Activated naive CD4-positive, alpha-beta T cell (primary cell): ENCODE measurements around the gene OBP2B.
"Not testable (repeated sequence)": the region's sequence is repeated elsewhere in the genome, so short reads cannot be mapped to it uniquely, and the experiment has no call there.

Experiments
- DNase-seq, 4 experiments: peaks; one replicate each; lab custom pipeline; 2025; lab: John Stamatoyannopoulos, UW

OBP2B gene

GRCh38 chr9:133201424-133202144 is 7.5 kb downstream of the OBP2B start:
- no peak for DNase-seq

DNA sequence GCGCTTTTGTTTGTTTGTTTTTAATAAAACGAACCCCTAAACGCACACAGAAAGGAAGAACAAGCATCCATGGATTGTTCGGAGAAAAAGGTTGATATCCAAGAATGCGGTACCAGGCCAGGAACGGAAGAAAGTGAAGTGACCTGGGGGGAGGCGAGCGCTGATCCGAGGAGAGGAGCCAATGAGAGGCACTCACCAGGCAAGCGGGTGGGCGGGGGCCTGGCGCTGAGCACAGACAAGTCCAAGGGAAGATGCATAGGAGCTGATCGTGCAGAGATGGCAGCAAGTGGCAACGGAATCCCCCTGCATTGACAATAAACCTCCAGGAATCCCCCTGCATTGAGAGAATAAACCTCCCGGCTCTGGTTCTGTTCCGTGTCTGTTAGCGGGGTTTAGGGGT is 8.4 kb downstream of the OBP2B start:
- no peak for DNase-seq

DNA sequence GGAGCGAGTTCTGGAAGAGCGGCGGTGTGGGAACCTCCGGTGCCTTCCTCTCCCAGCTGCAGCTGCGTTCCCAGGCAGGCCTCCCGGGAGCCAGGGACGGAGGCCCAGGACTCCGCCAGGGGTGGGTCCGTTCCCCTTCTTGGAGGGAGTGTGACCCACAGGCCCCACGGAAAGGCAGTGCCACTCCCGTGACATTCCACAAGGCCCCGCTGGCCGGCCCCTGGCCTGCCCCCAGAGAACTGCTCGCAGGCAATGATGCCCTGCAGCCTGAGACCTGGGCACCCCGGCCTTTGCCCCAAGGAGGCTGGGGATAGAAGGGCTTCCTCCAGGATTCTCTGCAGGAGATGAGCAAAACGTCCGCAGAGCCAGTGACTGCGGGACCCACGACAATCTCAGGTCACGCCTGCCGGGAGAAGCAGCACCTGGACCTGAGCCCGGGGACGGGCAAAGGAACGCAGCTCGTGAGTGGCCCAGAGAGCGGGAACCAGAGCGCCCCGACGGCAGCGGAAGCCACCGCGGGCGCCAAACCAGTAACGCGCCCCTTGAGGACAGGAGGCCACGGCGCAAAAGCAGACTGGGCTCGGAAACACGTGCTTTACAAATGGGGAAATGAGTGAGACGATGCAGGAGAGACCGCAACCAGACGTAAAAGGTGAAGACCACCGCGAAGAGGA is 9.3 kb downstream of the OBP2B start:
- DNase-seq = peak in 2 of 4 experiments; percentile 13 to 46

DNA sequence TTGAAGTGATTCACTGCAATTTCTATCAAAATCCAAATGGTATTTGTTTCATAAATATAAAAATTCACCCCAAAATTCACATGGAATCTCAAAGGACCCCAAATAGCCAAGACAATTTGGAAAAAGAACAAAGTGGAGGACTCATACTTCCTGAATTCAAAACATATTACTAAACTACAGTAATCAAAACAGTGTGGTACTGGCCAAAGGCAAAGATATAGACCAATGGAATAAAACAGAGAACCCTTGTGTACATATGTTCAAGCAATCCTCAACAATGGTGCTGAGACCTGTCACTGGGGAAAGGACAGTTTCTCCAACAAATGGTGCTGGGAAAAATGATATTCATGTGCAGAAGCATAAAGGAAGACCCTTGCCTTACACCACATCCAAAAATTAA is 14.0 kb downstream of the OBP2B start:
- no peak for DNase-seq

GRCh38 chr9:133194597-133194996 is 14.5 kb downstream of the OBP2B start:
- DNase-seq = no peak

DNA sequence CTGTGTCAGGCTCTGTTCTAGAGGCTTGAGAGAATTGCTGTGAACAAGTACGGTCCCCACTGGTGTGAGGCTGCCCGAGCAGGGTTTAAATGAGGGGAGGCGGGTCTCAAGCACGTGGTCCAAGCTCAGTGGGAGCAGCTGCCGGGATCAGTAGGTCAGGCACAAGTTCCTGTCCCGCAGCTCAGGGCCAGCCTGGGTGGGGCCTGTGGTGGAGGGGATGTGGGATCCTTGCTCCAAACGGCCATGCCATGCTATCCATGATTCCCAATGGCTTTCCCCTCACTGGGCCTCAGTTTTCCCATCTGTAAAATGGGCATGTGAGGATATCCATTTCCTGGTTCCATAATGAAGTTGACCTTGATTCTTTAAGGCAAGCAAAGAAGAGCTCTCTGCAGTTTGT is 17.1 kb downstream of the OBP2B start:
- no peak for DNase-seq

DNA sequence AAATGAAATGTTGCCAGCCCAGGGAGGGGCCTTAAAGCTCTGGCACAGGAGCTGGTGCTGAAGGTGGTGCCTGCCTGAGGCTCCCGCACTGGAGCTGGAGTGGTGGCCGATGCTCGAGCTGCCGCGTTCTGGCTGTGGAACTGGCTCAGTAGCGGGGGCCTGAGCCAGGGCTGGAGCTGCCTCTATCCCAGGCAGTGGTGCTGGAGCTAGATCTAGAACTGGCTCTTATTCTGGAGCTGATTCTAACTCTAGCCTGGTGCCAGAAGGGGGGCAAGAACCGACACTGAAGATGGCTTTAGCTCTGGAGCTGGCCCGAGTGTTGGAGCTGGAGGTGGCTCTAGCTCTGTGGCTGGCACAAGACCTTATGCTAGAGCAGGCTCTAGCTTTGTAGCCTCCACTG is 19.2 kb downstream of the OBP2B start:
- DNase-seq = no peak

DNA sequence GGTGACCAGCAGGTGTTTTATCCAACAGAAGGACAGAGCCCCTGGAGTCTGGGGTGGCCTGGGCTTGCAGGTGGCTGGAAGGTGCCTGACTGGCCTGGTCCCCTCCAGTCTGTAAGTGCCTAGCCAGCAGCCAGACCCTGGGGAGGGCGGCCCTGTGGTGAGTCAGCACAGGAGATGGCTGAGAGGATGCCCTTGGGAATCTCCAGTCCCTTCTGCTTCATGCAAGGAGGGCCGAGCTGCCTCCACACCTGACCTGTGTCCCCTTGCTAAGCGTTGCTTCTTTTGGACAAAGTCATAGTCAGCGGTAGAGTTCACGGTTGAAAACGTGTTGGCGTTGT is 20.2 kb downstream of the OBP2B start:
- no peak for DNase-seq

GRCh38 chr9:133188006-133188842 is 20.8 kb downstream of the OBP2B start:
- DNase-seq = no peak

DNA sequence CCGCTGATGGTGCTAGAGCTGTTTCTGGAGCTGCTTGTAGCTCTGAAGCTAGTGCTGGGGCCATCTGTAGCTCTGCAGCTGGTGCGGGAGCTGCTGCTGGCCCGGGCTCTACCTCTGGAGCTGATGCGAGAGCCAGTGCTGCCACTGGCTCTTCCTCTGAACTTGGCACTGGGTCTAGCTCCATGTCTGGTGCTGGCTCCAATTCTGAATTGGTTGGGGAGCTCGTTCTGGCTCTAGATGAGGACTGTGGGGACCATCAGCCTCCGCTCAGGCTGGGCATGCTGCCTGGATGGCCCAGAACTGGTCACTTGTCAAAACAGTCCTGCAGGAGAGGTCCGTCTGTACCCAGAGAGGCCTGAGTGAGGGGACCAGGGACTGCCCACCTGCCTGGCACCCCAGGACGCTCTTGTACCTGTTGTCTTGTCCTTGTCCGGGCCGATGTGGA is 21.5 kb downstream of the OBP2B start:
- no peak for DNase-seq

DNA sequence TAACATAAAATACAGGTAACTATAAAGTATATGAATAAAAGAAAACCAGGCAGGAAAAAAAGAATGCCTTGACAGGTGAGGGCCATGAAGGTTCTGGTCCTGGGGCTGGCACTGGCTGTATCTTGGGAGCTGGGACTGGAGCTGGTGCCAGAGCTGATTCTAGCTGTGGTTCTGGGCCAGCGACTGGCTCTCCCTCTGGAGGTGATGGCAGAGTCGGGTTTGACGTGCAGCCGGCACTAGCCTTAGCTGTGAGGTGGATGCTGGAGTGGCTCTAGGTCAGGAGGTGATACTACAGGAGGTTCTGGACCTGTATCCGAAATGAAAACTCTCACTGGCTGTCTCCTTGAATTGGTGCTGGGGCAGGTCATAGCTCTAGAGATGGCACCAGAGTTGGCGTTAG is 22.3 kb downstream of the OBP2B start:
- DNase-seq = no peak

DNA sequence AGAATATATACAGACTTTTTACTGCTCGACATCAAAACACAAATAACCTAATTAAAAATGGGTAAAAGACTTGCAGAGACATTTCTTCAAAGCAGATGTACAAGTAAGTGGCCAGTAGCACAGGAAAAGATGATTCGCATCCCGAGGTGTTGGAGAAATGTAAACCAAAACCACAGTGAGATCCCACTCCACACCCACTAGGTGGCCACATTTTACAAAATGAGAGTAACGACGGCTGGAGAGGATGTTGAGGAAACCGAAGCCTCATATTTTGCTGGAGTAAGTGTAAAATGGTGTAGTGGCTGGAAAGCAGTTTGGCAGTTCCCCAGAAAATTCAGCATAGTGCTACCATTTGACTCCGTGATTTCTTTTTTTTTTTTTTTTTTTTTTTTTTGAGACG is 24.1 kb downstream of the OBP2B start:
- DNase-seq = no peak

GRCh38 chr9:133182151-133182550 is 26.9 kb downstream of the OBP2B start:
- no peak for DNase-seq

DNA sequence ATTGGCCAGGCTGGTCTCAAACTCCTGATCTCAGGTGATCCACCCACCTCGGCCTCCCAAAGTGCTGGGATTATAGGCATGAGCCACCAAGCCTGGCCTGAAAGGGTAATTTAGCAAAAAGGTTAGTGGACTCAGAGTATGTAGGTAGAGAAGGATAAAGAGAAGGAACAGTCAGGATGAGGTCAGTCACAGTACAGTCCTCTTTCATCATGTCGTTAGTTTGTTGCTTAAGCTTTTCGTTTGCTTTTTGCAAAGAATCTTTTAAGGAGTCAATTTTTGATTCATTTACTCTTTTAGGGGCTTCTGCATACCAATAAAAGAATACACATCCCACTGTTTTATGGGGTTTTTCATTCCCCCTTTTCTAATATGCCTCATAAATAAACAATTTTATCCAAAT is 27.5 kb downstream of the OBP2B start:
- DNase-seq = no peak

DNA sequence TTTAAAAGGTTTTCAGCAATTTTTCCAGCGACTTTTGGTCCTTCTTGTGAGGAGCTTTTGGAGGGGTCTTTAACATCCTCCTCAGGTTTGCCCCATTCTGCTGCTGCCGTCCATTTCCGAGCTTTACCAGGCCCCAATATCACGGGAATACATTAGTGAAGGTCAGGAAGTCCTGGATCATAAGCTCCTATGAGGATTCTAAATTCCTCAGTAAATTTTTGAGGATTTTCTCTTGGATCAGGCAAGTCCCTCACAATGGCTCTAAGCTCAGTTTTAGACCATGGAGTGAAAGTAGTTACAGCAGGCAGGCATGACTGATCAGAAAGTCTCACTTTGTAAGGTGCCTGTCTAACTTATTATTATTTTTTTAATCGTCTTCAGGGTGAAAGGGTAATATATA is 28.1 kb downstream of the OBP2B start:
- DNase-seq = no peak

DNA sequence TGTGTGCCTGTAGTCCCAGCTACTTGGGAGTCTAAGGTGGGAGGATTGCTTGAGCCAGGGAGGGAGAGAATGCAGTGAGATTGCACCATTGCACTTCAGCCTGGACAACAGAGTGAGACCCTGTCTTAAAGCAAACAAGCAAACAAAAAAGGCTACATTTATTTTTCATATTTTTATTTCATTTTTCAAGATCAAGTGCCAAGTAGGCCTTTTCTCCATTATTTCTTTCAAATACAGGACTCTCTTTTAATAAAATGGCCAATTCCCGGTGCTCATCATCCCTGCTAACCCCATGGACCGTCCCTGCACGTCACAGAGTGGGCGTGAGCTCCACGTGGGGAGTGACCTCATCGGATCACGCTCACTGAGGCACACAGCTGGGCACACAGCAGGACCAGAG is 36.0 kb downstream of the OBP2B start:
- no peak for DNase-seq

- DNase-seq = no peak
Observed at GRCh38 chr9:133171161-133171961, 37.7 kb downstream of the OBP2B start.

DNA sequence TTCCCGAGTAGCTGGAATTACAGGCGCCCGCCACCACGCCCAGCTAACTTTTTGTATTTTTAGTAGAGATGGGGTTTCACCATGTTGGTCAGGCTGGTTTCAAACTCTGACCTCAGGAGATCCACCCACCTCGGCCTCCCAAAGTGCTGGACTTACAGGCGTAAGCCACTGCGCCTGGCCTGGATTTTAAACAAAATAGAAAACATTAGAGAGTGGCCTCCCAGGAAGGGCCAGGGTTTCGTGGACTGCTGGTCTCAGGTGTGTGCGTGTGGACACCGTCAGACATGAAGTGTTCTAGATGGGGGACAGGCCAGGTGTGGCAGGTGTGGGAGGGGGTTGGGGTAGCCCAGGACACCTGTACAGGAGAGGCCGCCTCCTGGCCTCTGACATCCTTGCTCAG is 38.3 kb downstream of the OBP2B start:
- no peak for DNase-seq

DNA sequence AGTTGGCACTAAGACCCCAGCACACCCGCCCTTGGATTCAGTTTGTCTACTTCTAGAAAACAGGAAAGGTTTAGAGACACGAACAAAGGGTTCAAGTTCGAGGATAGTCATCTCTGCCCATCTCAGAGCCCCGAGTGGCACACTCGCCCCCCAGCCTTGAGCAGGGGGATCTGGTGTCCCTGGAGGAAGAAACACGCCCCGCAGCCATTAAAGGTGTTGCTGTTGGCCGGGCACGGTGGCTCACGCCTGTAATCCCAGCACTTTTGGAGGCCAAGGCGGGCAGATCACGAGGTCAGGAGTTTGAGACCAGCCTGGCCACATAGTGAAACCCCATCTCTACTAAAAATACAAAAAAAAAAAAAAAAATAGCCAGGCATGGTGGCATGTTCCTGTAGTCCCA is 39.4 kb downstream of the OBP2B start:
- DNase-seq = not testable (repeated sequence)

GRCh38 chr9:133169102-133169501 is 39.9 kb downstream of the OBP2B start:
- no peak for DNase-seq

DNA sequence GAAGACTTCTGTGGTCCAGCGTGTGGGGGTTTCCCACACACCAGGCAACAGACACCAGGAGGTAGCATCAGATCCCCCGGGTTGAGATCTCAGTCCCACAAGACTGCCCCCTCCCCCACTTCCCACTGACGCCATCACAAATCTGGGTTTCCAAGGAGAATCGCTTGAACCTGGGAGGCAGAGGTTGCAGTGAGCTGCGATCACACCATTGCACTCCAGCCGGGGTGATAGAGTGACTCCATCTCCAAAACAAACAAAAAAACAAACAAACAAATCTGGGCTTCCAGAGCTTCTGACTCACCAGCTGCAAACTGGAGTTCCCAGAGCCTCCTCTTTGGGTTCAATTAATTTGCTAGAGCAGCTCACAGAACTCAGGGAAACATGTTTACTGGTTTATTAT is 40.6 kb downstream of the OBP2B start:
- no peak for DNase-seq

DNA sequence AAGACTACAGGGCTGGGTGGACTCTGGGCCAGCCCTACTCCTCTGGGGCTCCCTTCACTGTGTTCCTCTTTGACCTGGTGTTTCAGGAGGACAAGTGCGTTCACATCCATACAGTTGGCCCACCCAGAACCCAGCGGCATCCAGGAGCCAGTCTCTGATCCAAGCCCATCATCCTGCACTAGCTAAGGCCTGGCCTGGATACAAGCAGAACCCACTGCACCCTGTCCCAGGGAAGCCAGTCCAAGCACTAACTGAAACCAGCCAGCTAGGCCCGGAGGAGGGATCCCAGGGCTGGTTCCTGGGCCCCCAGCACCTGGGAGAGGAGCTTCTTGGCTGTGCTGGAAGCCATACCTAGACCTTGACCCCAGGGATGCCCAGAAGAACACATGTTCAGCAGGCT is 41.3 kb downstream of the OBP2B start:
- DNase-seq = no peak
